K562 (cell line): Measurements from ENCODE around the gene NUP188. TPM values are rescaled to one million over a fixed set of nuclear protein-coding genes. Genes with fewer than 3 reads are reported as not detected.

Source experiments
- ATF7 ChIP-seq: fragments of 450-650 bp; IDR thresholded peaks from 2 replicates; pipeline ENCODE4 v1.7.1; 2014; ENCODE audit warnings: mild to moderate bottlenecking, moderate library complexity
- CBX8 ChIP-seq: fragments of 200-600 bp; sonication (generic); IDR thresholded peaks from 2 replicates; pipeline ENCODE4 v1.6.1; 2012; ENCODE audit warnings: borderline replicate concordance, mixed run types, low read depth, mild to moderate bottlenecking, moderate library complexity, mixed read lengths, low read length, control low read depth, inconsistent platforms; ENCODE audit not compliant: poor library complexity, severe bottlenecking; ENCODE audit errors: extremely low read depth
- CTBP1 ChIP-seq: fragments of 450-650 bp; IDR thresholded peaks from 2 replicates; pipeline ENCODE4 v1.6.1; 2016; ENCODE audit warnings: borderline replicate concordance
- HMGN3 ChIP-seq: IDR thresholded peaks from 2 replicates; pipeline ENCODE4 v1.6.1; 2011; ENCODE audit warnings: borderline replicate concordance, low read depth, mild to moderate bottlenecking, mixed read lengths, low read length; ENCODE audit not compliant: insufficient read length; ENCODE audit errors: extremely low read depth
- ILF3 ChIP-seq: fragments of 450-650 bp; IDR thresholded peaks from 2 replicates; pipeline ENCODE4 v1.6.1; 2018; ENCODE audit warnings: antibody characterized with exemption, mild to moderate bottlenecking, moderate library complexity, borderline replicate concordance
- L3MBTL2 ChIP-seq: fragments of 450-650 bp; IDR thresholded peaks from 2 replicates; pipeline ENCODE4 v1.6.1; 2016; ENCODE audit warnings: mild to moderate bottlenecking, moderate library complexity
- MAZ ChIP-seq, 2 experiments: fragments of 450-650 bp in 1 of 2; sonication (generic) in 1 of 2; formaldehyde crosslinking; IDR thresholded peaks in 1 of 2; conservative IDR thresholded peaks in 1 of 2; 2 replicates each; pipeline versions ENCODE4 v1.4.0 to v1.5.0; 2020; ENCODE audit warnings: mild to moderate bottlenecking in 1 of 2, missing genetic modification reagents in 1 of 2
- MBD2 ChIP-seq: sonication (generic); IDR thresholded peaks from 2 replicates; pipeline ENCODE4 v1.6.1; 2016; ENCODE audit warnings: low read depth, borderline replicate concordance
- MYNN ChIP-seq, 2 experiments: sonication (generic); formaldehyde crosslinking in 1 of 2; IDR thresholded peaks; 2 replicates each; pipeline versions ENCODE4 v1.5.0 to v1.6.1; 2016 to 2020; ENCODE audit warnings: antibody characterized with exemption in 1 of 2, missing genetic modification reagents in 1 of 2
- NRF1 ChIP-seq, 2 experiments: fragments of 450-650 bp; IDR thresholded peaks in 1 of 2; conservative IDR thresholded peaks in 1 of 2; 2 replicates each; pipeline ENCODE4 v1.6.1; 2014; ENCODE audit warnings: mild to moderate bottlenecking in 2 of 2
- RBBP5 ChIP-seq: fragments of 200-600 bp; sonication (generic); IDR thresholded peaks from 2 replicates; pipeline ENCODE4 v1.6.1; 2012; ENCODE audit warnings: borderline replicate concordance, mild to moderate bottlenecking, low read length, control low read depth, inconsistent platforms; ENCODE audit not compliant: insufficient read depth, poor library complexity, severe bottlenecking
- SMAD4 ChIP-seq: fragments of 250-450 bp; sonication (Bioruptor Pico); conservative IDR thresholded peaks from 2 replicates; pipeline ENCODE4 v1.8.0; 2021; ENCODE audit warnings: inconsistent platforms, mild to moderate bottlenecking, moderate library complexity
- TCFL5 ChIP-seq: fragments of 250-450 bp; sonication (Bioruptor Pico); conservative IDR thresholded peaks from 2 replicates; pipeline ENCODE4 v1.6.1; 2021; ENCODE audit warnings: mild to moderate bottlenecking, moderate library complexity, matching md5 sums
- TEAD4 ChIP-seq, 2 experiments: sonication (generic) in 1 of 2; formaldehyde crosslinking in 1 of 2; IDR thresholded peaks; 2 replicates each; pipeline versions ENCODE4 v1.6.1 to v1.8.0; 2012 to 2022; ENCODE audit warnings: borderline replicate concordance in 1 of 2, inconsistent platforms in 1 of 2, low read length in 1 of 2, mild to moderate bottlenecking in 1 of 2, missing genetic modification reagents in 1 of 2
- TOE1 ChIP-seq, 2 experiments: fragments of 450-650 bp in 1 of 2; sonication (generic) in 1 of 2; formaldehyde crosslinking in 1 of 2; IDR thresholded peaks; 2 replicates each; pipeline versions ENCODE4 v1.7.1 to v1.8.0; 2016 to 2022; ENCODE audit warnings: borderline replicate concordance in 2 of 2, mild to moderate bottlenecking in 2 of 2, antibody characterized with exemption in 1 of 2, inconsistent platforms in 1 of 2, low read depth in 1 of 2, missing genetic modification reagents in 1 of 2, moderate library complexity in 1 of 2
- ZBTB2 ChIP-seq: fragments of 450-650 bp; IDR thresholded peaks from 2 replicates; pipeline ENCODE4 v1.6.1; 2016; ENCODE audit warnings: antibody characterized with exemption
- ZEB2 ChIP-seq: fragments of 450-650 bp; IDR thresholded peaks from 2 replicates; pipeline ENCODE4 v1.6.1; 2016
- ZNF592 ChIP-seq: fragments of 450-650 bp; IDR thresholded peaks from 2 replicates; pipeline ENCODE4 v1.6.1; 2017; ENCODE audit warnings: antibody characterized with exemption, mild to moderate bottlenecking
- polyA plus RNA-seq, 8 experiments: library from polyadenylated mRNA; depleted of rRNA in 4 of 8; stranded (reverse) in 5 of 8; unstranded in 3 of 8; fragments of >200 nt; fragmentation: Nextera tagmentation in 2 of 8; fragmentation: Illumina TruSeq in 1 of 8; extraction: Ambion mirVana in 2 of 8; extraction: Trizol in 1 of 8; gene quantifications; 2 replicates each; pipeline versions ENCODE4 v1.2.1 to v1.2.3, GENCODE V29; 2011 to 2014; ENCODE audit warnings: inconsistent platforms in 1 of 8, missing spikeins in 1 of 8
- total RNA-seq, 7 experiments: library from RNA; depleted of rRNA in 6 of 7; stranded (reverse); fragments of >200 nt in 6 of 7; fragmentation: Illumina TruSeq in 2 of 7; extraction: Trizol in 2 of 7; gene quantifications; 2 replicates each; pipeline versions ENCODE4 v1.2.1 to v1.2.3, GENCODE V29; 2011 to 2021; ENCODE audit warnings: low replicate concordance in 1 of 7
- TF ChIP-seq, protein P1 (sequence below): IDR thresholded peaks from 3 replicates; pipeline ENCODE4 v1.6.1; 2011; ENCODE audit warnings: borderline replicate concordance, mild to moderate bottlenecking; ENCODE audit not compliant: insufficient read length, insufficient read depth

The NUP188 gene
- total and polyA plus RNA-seq, 9 of the 15 experiments (the other 6 are each of a cell fraction or from before 2014, with no cell fraction given) = 11.7 to 135 (median 70.6) TPM

DNA sequence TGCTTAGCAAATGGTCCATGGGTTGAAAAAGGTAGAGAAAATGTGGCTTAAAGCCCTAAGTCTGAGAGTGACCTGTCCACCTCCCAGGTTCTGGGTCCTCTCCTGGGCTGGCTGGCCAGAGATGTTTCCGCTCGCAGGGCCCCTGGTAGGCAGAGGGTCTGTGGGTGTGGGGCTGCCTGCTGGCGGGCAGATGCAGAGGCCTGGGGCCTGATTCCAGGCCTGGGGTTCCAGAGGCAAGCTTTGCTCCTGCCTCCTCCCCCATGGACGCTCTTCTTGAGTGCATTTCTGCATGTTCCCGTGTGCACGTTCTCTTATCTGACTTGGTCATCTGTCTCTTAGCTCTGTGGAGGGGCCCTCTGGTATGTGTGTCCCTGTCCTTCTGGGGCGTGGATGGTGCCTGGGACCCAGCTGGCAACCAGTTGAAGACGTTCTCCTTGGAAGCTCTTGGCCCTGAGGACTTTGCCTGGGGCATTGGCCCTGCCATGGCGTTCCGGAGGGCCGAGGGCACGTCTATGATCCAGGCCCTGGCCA, 92.7 kb downstream of the NUP188 start (continued):
- TF ChIP-seq CBX8 (no peak), NRF1 (conservative IDR thresholded peaks at IDR 0.05 in 1 of 2, IDR thresholded peaks at IDR 0.05 in 1 of 2) (0 out of 4 replicates have a peak, but pooled peaks of 1 of the 2 experiments have one; percentile 10), ZEB2 (no peak), ATF7 (no peak), ZBTB2 (peak; percentile 29; the same call in 1 of the 2 replicates), L3MBTL2 (peak; percentile 44), TOE1 (IDR thresholded peaks at IDR 0.05; ENCODE audit: borderline replicate concordance) (no peak), TOE1 (CRISPR knock-in tag; IDR thresholded peaks at IDR 0.05; ENCODE audit: borderline replicate concordance, low read depth) (no peak), RBBP5 (peak; percentile 83), MBD2 (peak; percentile 30; the same call in 1 of the 2 replicates), TCFL5 (no peak), CTBP1 (peak; percentile 26; the same call in 1 of the 2 replicates), MAZ (CRISPR knock-in tag; conservative IDR thresholded peaks at IDR 0.05 in 1 of 2, IDR thresholded peaks at IDR 0.05 in 1 of 2) (peak in 1 of 2 experiments; percentile 27; a peak in 1 of 4 replicates), SMAD4 (peak; percentile 54; the same call in 1 of the 2 replicates), HMGN3 (no peak), MYNN (IDR thresholded peaks at IDR 0.05) (peak; percentile 55; the same call in 1 of the 2 replicates), MYNN (CRISPR knock-in tag; IDR thresholded peaks at IDR 0.05) (no peak), ZNF592 (peak; percentile 55), ILF3 (no peak), TEAD4 (IDR thresholded peaks at IDR 0.05; ENCODE audit: low read length) (peak; percentile 73), TEAD4 (CRISPR knock-in tag; IDR thresholded peaks at IDR 0.05; ENCODE audit: borderline replicate concordance) (no peak)
- TF ChIP-seq, protein P1, sequence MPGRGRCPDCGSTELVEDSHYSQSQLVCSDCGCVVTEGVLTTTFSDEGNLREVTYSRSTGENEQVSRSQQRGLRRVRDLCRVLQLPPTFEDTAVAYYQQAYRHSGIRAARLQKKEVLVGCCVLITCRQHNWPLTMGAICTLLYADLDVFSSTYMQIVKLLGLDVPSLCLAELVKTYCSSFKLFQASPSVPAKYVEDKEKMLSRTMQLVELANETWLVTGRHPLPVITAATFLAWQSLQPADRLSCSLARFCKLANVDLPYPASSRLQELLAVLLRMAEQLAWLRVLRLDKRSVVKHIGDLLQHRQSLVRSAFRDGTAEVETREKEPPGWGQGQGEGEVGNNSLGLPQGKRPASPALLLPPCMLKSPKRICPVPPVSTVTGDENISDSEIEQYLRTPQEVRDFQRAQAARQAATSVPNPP = no peak
